Dermis microvascular lymphatic vessel endothelial cell (primary cell): ENCODE measurements around the gene DCXR. TPM values are rescaled to one million over a fixed set of nuclear protein-coding genes. Genes with fewer than 3 reads are reported as not detected.

Source experiments
- DNase-seq, 2 donors: peaks; one replicate each; pipeline versions ENCODE4 v3.0.0 to v3.0.0-alpha.2; 2010; ENCODE audit warnings: low read depth in 2 of 2
- total RNA-seq: library from RNA; depleted of rRNA; stranded (reverse); fragments of >200 nt; gene quantifications from 2 replicates; pipeline ENCODE4 v1.2.1, GENCODE V29; 2014

The DCXR gene
- total RNA-seq, 1 donor from 2014 or later, result 42.7 TPM

GRCh38 chr17:82073446-82073845, 35.9 kb upstream of the DCXR start:
- no peak for DNase-seq

GRCh38 chr17:82072827-82073226, 35.3 kb upstream of the DCXR start:
- no peak for DNase-seq

- no peak for DNase-seq
Measured at GRCh38 chr17:82070611-82071010, 33.1 kb upstream of the DCXR start.

GRCh38 chr17:82065638-82066303, 28.3 kb upstream of the DCXR start, which contains the start of gene DUS1L:
TSS of gene DUS1L (minus strand) at chr17:82065804. CDS start at chr17:82065059, 745 bp downstream.
- DNase-seq, result peak in 1 of 2 donors; percentile 44

- peak in 1 of 2 donors; percentile 49 for DNase-seq
Measured at GRCh38 chr17:82065193-82065637, 27.7 kb upstream of the DCXR start.

DNA sequence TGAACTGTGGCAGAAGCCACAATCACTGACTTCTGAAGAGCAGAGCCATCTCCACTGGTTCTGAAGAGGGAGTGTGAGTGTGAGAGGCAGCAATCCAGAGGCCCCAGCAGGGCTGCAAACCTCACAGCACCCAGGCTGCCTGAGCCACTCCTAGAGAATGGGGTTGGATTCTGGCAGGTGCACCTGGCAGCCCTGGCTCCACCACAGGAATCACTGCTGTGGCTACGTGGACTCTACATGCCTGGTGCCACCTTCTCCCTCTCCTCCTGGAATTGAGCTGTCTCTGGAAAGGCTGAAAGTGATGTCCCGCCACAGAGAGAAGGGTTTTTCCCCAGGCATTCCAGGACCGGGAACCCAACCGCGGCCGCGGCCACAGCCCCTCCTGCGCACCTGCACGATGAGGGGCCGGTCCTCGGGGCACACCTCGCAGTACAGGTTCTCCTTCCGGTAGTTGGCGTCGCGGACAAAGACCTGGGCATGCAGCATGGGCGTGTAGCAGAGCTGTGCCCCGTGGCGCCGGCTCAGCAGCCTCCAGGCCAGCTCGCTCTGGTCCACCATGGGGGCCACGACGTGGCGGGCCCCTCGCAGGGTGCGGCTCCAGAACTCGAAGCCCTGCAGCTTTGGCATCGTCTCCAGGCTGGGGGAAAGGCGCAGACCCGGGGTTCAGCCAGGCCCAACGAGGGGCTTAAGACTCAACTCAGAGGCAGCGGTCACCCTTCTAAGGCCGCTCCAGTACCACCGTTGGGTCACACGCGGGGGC, 27.1 kb upstream of the DCXR start:
- DNase-seq, result no peak

- DNase-seq, result no peak
Measured at GRCh38 chr17:82063424-82064415, 26.2 kb upstream of the DCXR start.

GRCh38 chr17:82062984-82063368, 25.5 kb upstream of the DCXR start:
- no peak for DNase-seq

DNA sequence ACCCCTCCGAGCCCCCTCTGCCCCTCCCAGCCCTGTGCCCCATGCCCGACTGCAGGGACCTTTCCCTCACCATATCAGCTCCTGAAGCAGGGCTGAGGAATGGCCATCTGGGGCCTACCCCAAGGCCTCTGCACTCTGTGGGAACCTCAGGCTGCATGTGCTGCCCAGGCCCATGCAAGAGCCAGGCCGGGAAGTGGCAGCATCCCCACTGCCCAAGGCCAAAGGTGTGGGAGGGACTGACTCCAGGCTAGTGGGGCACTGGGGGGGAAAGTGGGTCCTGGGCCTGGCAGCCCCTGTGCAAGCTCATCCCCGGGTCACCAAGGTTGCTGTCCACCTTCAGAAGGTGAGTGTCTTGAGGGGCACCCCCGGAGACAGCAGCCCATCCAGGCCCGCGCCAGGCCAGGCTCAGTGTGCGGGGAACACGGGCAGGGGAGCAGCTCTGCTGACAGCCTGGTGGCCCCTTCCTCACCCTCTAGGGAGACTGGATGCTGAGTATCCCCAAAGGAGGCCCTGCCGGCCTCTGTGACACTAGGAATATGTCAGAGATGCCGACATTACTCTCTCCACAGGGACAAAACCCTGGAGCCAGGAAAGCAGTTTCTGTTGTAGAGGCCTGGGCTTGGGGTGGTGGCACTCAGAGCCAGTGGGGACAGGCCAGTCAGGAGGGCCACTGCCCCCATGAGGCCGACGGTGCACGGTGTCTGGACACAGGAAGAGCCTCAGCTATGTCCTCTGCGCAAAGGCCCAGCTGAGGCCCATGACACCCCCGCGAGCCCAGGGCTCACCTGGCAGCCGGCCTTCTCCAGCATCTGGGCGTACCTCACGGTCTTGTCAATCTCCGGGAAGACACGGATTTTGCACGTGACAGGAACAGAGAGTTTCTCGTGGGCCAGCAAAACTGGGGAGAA, 24.8 kb upstream of the DCXR start:
- no peak for DNase-seq

GRCh38 chr17:82061047-82061925, 23.8 kb upstream of the DCXR start:
- DNase-seq, result no peak

GRCh38 chr17:82060614-82061013, 23.1 kb upstream of the DCXR start:
- no peak for DNase-seq

DNA sequence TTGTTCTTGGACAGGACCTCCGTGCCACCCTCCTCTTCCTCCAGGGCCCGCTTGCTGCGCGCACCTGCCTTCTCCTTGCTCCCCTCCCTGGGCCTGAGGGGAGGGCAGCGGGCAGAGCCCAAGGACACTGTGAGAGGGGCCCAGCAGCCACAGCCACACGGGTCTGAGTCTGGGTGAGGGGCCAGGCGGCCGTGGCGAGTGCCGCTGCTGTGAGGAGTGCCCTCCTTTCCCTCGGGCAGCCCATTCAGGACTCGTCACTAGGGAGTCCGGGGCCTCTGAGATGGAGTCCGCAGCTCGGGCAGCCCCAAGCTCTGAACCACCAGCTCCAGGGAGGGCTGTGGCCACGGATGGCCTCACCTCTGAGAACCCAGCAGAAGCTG, 22.5 kb upstream of the DCXR start:
- no peak for DNase-seq

GRCh38 chr17:82059272-82060000, 21.9 kb upstream of the DCXR start:
- no peak for DNase-seq

- DNase-seq, result no peak
Measured at GRCh38 chr17:82058855-82059249, 21.4 kb upstream of the DCXR start.

- DNase-seq, result no peak
Measured at GRCh38 chr17:82058230-82058854, 20.8 kb upstream of the DCXR start.

DNA sequence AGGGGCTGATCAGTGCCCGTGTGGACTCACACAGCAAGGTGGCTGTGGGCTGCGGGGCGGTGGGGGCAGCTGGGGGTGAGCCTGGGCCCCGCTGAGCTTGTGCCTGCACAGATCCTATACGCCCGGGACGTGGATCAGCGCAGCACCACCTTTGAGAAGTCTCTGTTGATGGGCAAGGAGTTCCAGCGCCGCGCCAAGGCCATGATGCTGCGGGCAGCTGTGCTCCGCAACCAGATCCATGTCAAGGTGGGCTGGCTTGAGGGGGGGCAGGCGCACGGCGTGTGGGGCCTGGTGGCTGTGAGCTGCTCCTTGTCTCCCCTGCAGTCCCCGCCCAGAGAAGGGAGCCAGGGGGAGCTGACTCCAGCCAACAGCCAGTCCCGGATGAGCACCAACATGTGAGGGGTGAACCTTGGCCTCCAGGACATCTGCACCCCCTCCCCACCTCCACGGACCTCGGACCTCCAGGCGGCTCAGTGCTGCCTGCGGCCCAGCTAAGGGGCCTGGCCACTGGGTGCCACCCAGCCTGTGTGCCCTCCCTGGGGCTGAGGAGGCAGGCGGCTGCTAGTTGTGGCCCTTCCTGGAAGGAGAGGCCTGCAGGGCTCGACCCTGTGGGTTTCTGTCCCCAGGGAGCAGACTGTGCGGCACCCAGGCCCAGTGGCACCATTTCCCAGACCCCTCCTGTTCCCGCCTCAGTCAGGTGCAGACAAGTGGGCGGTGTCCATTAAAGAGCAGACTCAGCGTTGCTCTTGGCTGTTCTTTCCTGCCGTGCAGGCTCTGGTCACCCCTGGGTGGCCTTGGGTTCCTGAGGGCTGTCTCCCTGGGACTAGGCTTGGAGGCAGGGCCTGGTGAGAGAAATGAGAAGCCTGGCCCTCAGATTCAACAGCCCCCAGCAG, 19.5 kb upstream of the DCXR start:
- no peak for DNase-seq

DNA sequence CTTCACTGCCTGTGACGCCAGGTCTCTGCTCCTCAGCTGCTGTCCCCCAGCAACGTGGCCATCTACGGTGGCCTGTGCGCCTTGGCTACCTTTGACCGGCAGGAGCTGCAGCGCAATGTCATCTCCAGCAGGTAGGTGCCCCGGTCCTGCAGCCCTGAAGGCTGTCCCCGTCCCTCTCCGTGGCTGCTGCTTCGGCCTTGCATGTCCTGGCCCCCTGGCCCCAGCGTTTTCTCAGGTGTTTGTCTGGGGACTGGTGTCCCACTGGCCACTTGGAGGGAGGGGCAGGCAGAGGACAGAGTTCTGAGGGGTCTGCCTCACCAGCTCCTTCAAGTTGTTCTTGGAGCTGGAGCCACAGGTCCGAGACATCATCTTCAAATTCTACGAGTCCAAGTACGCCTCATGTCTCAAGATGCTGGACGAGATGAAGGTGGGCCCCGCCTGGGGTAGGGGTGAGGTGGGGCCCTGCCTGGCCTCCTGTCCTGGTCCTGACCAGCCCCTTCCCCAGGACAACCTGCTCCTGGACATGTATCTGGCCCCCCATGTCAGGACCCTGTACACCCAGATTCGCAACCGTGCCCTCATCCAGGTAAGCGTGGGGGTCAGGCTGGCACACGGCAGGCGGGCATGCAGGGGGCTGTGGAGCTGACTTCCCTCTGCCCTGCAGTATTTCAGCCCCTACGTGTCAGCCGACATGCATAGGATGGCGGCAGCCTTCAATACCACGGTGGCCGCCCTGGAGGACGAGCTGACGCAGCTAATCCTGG, 18.6 kb upstream of the DCXR start:
- DNase-seq, result no peak
